NCI-H774 (cell line): ENCODE data around the gene LATS2.
A peak's percentile ranks its signal among the peaks of the same experiment; 100 is the strongest.
"Not testable (repeated sequence)": the region's sequence is repeated elsewhere in the genome, so short reads cannot be mapped to it uniquely, and the experiment has no call there.

Experiments
- DNase-seq: peaks from one replicate; lab custom pipeline; 2025; lab: John Stamatoyannopoulos, UW

LATS2 gene

DNA sequence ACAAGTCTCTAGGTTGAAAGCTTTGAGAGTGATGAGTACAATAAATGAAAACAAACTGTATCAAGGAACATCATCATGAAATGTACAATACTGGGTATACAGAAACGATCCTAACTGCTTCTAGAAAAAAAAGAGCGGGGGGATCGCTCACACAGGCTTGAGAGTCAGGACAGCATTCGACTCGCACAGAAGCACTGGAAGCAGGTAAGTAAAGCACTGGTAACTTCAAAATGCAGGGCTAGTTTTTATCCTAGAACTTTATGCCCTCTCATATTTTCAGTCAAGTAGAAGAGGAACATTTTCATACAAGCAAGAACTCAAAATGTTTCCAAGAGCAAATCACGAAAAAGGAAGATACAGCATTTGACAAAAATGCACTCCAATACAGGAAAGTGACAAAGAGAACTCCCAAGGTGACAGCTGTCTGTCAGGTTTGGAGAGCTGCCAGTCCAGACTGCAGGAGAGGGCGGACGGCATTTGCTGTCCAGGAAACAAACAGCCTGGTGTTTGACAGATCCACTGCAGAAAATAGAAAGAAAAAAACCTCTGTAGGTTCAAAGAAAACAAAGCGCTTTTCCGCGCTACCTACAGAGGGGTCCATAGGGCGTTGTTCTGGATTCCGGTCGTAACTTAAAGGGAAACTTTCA, 100.6 kb downstream of the LATS2 start:
- no peak for DNase-seq

DNA sequence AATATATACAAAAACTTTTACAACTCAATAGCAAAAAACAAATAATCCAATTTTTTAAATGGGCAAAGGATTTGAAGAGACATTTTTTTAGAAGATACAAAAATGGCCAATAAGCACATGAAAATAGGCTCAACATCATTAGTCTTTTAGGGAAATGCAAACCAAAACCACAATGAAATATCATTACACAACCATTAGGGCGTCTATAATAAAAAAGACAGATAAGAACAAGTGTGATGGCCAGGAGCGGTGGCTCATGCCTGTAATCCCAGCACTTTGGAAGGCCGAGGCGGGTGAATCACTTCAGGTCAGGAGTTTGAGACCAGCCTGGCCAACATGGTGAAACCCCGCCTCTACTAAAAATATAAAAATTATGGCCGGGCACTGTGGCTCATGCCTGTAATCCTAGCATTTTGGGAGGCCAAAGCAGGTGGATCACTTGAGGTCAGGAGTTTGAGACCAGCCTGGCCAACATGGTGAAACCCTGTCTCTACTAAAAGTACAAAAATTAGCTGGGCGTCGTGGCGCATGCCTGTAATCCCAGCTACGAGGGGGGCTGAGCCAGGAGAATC, 104.3 kb downstream of the LATS2 start:
- not testable (repeated sequence) for DNase-seq

DNA sequence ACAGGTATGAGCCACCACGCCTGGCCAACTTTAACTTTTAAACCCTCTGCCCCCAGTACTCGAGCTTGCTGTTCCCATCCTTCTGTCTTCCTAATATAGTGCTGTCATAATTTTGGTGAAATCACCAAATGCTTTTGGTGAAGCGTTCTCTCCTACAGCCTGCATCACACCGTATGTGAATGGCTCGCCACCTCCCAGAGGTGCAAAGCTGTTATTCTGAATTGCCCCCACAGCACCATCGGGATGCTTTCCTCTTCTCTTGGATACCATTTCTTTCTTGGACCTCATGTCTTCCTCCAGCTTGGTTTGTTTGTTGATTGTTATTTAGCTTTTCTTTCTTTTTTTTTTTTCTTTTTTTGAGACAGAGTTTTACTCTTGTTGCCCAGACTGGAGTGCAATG, 105.9 kb downstream of the LATS2 start:
- DNase-seq, result no peak

DNA sequence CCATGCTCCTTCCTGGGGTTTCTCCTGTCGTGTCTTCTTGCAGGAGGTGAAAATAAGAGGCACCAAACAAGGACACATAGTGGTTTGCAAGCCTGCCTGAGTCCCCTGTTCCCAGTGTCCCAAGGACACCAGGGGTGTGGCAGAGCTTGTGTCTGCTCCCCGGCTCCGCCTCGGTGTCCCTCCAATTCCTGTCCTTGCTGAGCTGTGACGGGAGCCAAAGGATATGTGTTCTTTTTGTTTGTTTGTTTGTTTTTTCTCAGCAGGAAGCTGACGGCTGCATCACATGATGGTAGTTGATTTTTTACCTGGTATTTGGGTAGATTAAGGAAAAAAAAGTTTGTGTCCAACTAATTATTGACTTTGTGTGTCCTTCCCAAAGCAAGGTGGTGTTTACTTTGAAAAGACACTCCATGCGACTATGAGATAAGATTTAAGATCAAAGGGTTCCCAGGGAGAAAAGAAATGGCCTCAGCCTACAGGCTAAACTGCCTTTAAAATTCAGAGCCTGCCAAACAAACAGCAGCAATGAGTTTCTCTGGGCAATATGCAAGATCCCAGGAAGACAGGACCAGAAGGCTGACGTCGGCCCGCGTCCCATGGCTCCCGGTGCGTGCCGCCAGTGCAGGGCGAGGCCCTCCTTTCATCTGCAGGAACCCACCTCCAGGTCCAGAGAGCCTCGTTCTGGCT, 108.0 kb downstream of the LATS2 start:
- no peak for DNase-seq

DNA sequence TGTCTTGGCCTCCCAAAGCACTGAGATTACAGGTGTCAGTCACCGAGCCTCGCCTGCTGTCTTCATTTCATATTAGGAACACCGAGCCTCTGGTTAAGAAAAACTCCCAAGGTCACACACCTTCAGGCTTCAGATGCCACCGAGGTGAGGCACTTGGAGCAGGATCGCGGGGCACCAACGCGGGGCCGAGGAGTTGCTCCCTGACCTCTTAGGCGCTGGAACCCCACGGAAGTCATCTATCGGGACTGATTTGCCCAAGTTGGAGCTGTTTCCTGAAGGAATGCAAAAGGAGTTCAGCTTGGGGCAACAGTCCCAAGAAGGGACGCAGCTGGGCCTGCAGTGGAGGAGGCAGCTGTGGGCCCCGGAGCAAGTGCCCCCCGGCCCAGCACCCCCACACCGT, 108.5 kb downstream of the LATS2 start:
- no peak for DNase-seq

DNA sequence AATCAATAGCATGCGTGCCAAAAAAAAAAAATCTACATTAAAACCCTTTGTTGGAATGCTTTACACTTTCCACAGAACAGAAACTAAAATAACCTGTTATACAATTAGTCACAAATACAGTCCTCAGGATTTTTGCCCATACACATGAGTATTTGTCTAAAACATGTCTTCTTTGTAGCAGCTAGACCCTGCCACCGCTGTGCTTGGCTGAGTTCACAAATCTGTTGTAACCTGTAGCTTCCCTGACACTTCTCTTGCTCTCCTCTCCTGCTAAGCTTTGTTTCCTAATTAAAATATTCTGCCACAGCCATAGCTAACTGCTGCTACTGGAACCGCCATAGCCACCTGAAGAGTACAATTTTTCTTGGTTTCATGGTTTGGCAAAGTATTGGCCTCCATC, 113.4 kb downstream of the LATS2 start:
- DNase-seq, result not testable (repeated sequence)

DNA sequence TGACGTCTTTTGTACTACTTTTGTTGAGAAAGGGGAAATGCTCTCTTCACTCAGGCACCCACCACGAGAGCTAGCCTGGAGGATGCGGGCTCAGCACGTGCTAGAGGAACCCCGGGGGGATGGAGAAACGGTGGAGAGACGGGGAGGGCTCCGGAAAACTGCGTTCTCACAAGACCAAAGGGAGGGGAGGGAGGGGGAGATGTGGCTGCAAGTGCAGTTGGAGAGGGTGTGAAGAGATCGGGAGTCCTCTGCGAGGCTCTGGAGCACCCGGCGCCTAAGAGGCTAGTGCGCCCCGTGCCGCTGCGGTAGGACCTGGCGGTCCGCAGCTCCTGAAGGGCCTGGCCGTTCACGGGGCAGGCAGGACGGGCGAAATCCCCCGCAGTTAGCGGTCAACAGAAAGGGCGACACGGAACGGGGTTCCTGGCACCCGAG, 115.4 kb downstream of the LATS2 start:
- no peak for DNase-seq

DNA sequence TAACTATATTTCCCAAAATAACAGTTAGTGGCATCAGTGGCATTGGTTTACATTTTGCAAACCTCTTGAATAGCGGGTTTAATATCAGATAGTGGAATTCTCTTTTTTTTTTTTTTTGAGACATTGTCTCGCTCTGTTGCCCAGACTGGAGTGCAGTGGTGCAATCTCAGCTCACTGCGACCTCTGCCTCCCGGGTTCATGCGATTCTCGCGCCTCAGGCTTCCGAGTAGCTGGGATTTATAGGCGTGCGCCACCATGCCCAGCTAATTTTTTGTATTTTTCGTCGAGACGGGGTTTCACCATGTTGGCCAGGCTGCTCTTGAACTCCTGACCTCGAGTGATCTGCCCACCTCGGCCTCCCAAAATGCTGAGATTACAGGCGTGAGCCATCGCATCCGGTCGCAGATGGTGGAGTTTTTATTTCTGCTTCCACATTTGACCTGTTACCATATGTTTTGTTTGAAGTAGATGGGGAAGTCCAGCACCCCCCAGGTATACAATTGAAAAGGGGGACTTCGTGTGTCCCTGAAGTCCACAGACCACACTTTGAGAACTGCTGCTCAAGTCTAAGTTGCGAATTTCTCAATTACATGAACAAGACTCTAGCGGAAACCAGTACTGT, 118.3 kb downstream of the LATS2 start:
- no peak for DNase-seq

DNA sequence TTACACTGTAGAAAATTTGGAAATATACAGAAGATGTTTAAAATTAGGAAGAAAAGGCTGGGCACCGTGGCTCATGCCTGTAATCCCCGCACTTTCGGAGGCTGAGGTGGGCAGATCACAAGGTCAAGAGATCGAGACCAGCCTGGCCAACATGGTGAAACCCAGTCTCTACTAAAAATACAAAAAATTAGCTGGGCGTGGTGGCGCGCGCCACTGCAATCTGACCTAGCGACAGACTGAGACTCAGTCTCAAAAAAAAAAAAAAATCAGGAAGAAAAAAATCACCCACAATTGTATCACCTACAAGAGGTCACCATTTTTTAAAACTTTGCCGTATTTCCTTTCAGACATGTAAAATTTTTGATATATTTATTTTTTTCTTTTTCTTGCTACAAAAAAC, 120.9 kb downstream of the LATS2 start:
- not testable (repeated sequence) for DNase-seq

DNA sequence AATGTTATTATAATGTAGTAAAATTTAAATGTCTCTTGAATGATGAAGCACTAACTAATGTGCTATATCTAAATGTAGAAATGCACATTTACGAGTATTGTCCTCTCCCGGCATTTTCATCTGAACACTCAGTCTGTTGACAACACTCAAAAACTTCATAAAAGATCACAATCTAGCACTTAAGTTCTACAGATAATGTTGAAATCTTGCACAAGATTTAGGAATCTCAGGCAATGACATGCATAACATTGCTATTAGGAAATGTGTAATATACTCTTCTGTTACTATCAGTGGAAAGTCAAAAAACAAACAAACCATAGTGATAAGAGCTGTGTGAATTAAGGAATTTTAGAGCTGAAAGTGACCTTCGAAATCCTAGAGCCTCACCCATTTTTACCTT, 121.3 kb downstream of the LATS2 start:
- DNase-seq, result no peak

DNA sequence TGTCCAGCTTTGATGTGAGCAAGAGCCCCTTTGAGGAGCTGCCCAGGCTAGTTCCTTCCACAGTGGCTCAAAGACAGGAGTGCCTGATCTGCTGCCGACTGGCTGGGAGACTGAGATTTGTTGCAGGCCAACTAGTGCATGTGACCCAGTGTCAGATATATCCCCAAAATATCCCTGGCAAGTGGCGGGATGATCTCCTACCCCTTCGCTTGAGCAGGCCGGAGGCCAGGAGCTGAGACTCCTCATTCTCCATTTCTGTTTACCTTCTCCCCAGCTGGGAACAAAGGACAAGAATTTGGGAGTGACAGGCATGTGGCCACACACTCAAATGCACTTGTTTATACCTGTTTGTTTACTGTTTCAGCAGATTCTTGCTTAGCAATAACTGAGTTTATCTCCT, 121.7 kb downstream of the LATS2 start:
- DNase-seq, result no peak

DNA sequence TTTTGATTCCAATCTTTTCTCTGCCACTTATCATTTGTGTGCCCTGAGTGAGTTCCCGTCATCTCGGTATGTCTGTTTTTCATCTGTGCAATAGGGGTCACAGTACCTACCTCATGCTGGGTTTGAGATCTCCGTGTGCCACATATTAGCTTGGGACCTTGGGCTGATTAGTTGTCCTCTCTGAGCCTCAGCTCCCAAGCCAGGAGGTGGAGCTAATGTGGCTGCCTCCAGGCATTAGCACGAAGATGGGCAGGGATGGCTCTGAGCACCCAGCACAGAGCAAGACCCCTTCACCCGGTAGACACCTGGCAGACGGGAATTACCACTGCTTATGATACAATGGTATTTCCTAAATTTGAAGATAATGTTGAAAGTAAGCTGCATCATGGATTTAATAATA, 123.1 kb downstream of the LATS2 start:
- no peak for DNase-seq

DNA sequence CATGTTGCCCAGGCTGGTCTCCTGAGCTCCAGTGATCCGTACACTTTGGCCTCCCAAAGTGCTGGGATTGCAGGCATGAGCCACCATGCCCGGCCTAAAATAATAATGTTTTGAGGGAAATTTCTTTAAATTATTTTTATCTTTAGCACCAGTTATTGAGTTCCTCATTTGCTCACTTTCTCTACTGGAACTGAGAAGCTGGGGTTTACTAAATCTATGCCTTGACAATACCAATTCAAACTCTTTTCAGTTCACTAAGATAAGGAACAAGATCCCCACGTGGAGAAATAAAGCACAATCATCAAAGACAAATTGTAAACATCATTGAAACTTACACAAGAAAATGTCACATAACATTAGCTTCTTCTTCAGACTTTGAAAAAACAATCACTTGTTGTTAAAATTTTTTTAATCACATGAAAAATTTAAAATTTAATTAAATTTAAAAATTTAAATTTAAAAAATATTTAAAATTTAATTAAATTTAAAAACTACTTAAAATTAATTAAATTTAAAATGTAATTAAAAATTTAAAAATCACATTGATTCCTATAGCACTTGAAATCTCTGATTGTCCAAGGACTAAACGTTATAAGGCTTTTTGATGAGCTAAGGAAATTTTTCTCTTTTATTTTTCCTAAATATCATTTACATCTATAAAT, 133.7 kb downstream of the LATS2 start:
- DNase-seq, result no peak

DNA sequence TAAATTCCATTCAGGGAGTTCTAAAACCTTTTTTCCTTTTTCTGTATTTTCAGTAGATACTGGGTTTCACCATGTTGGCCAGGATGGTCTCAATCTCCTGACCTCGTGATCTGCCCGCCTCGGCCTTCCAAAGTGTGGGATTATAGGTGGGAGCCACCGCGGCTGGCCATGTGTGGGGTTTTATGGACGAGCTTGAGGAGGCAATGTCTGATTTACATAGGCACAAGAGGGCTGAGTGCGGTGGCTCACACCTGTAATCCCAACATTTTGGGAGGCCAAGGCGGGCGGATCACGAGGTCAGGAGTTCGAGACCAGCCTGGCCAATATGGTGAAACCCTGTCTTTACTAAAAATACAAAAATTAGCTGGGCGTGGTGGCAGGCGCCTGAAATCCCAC, 136.0 kb downstream of the LATS2 start:
- DNase-seq, result not testable (repeated sequence)

DNA sequence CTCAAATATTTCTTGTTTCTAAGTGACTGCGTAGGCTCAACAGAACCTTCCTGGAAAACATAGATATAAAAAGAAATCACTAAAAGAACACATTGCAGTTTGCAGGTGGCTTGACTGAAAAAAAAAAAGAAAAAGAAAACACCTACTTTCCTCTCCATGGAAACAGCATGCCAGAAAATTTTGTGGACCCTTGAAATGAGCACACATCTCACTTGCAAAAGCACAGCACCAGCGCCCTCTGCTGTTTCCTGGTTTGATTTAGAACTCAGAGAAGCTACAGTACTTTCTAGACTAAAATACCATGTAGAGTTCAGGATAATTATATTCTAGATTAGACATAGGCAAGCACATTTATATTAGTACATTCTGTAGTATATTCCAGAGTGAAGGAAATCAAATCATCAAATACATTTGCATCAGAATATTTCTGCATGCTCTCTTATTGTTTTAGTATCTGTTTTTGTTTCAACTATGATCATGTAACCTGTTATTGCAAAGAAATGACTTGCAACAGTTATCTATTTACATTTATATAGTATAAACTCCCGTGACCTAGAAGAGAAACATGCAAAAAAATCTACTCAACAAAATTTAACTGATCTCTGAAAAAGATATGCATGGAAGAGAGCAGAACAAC, 136.5 kb downstream of the LATS2 start:
- peak; percentile 42 for DNase-seq

DNA sequence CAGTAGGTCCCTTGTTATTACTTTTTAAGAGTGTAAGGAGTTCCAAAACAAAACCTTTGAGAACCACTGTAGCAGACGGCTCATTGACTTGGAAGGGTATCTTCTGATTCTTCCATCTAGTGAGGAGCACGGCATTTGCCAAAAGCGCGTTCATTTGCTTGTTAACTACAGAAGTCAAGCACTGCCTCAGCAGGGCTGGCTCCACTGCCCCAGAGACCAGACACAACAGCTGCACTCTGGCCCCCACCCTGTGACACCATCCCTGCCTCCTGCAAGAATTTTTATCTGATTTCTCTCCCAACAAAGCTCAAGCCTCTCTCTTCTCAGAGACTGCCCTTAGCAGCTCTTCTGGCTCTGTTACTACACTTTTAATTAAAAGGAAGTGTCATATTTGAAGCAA, 138.1 kb downstream of the LATS2 start:
- DNase-seq, result no peak
